Measurements from ENCODE around the gene NF2. TPM values are rescaled to one million over a fixed set of nuclear protein-coding genes. Genes with fewer than 3 reads are reported as not detected.

NF2 gene
- total RNA-seq, 1 donor from 2014 or later = 48.4 TPM

- Mint-ChIP-seq H3K4me1 (peaks cover 25% of the 10 kb centered on the region), H3K36me3 (ENCODE audit: low read depth) (no peaks in the 10 kb centered on the region), H3K27ac (ENCODE audit: unreplicated experiment) (peak overlapping the region; percentile 76), H3K9me3 (no peaks in the 10 kb centered on the region), H3K27me3 (ENCODE audit: low read depth) (no peaks in the 10 kb centered on the region), H3K4me3 (no peak overlapping the region)
- DNase-seq (ENCODE audit: low read depth, low spot score) = peak; percentile 73
- TF ChIP-seq CTCF (conservative IDR thresholded peaks at IDR 0.05) = peak; percentile 77
These were observed 86.4 kb downstream of the NF2 start for GRCh38 chr22:29689880-29690213.

- H3K9me3 Mint-ChIP-seq = no peaks in the 10 kb centered on the region
- H3K27me3 Mint-ChIP-seq (ENCODE audit: low read depth) = no peaks in the 10 kb centered on the region
- TF ChIP-seq CTCF (conservative IDR thresholded peaks at IDR 0.05) = no peak
- H3K36me3 Mint-ChIP-seq (ENCODE audit: low read depth) = no peaks in the 10 kb centered on the region
- peaks cover 24% of the 10 kb centered on the region for H3K4me1 Mint-ChIP-seq
- no peak overlapping the region for H3K27ac Mint-ChIP-seq (ENCODE audit: unreplicated experiment)
- H3K4me3 Mint-ChIP-seq = no peak overlapping the region
- no peak for DNase-seq (ENCODE audit: low read depth, low spot score)
These were observed 87.0 kb downstream of the NF2 start for GRCh38 chr22:29690476-29690875.

GRCh38 chr22:29691636-29692326 lies 88.3 kb downstream of the NF2 start:
- no peak overlapping the region for H3K4me3 Mint-ChIP-seq
- TF ChIP-seq CTCF (conservative IDR thresholded peaks at IDR 0.05) = no peak
- H3K27me3 Mint-ChIP-seq (ENCODE audit: low read depth) = no peaks in the 10 kb centered on the region
- H3K27ac Mint-ChIP-seq (ENCODE audit: unreplicated experiment) = no peak overlapping the region
- no peak for DNase-seq (ENCODE audit: low read depth, low spot score)
- peaks cover 19% of the 10 kb centered on the region for H3K4me1 Mint-ChIP-seq
- no peaks in the 10 kb centered on the region for H3K9me3 Mint-ChIP-seq
- H3K36me3 Mint-ChIP-seq (ENCODE audit: low read depth) = no peaks in the 10 kb centered on the region

GRCh38 chr22:29692327-29692640 lies 88.9 kb downstream of the NF2 start:
- H3K9me3 Mint-ChIP-seq = no peaks in the 10 kb centered on the region
- no peak for TF ChIP-seq CTCF (conservative IDR thresholded peaks at IDR 0.05)
- no peak overlapping the region for H3K4me3 Mint-ChIP-seq
- H3K4me1 Mint-ChIP-seq = peaks cover 19% of the 10 kb centered on the region
- no peak for DNase-seq (ENCODE audit: low read depth, low spot score)
- no peaks in the 10 kb centered on the region for H3K36me3 Mint-ChIP-seq (ENCODE audit: low read depth)
- H3K27me3 Mint-ChIP-seq (ENCODE audit: low read depth) = no peaks in the 10 kb centered on the region
- no peak overlapping the region for H3K27ac Mint-ChIP-seq (ENCODE audit: unreplicated experiment)

- peak overlapping the region; percentile 35 for H3K27ac Mint-ChIP-seq (ENCODE audit: unreplicated experiment)
- H3K27me3 Mint-ChIP-seq (ENCODE audit: low read depth) = no peaks in the 10 kb centered on the region
- H3K9me3 Mint-ChIP-seq = no peaks in the 10 kb centered on the region
- no peak for DNase-seq (ENCODE audit: low read depth, low spot score)
- no peaks in the 10 kb centered on the region for H3K36me3 Mint-ChIP-seq (ENCODE audit: low read depth)
- no peak for TF ChIP-seq CTCF (conservative IDR thresholded peaks at IDR 0.05)
- H3K4me1 Mint-ChIP-seq = peaks cover 20% of the 10 kb centered on the region
- no peak overlapping the region for H3K4me3 Mint-ChIP-seq
These were observed 89.7 kb downstream of the NF2 start for GRCh38 chr22:29693161-29693560.

Data from neural crest cell (in vitro differentiated cells).